ENCODE results near the gene ZNF784. TPM values are rescaled to one million over a fixed set of nuclear protein-coding genes. Genes with fewer than 3 reads are reported as not detected.

The ZNF784 gene
- polyA plus RNA-seq, 2 of the 4 experiments (the other 2 are of a cell fraction): 3.5 to 6.6 TPM

- CTCF ChIA-PET: interaction anchor here (1.0 to 10.0 kb wide), 9 partner anchors 7 to 38 kb away, joined by 3 to 97 read pairs (median 11); partner anchors contain the start of genes CCDC106 and U2AF2
- H3K27ac ChIP-seq: peak overlapping the region in 1 of 2 experiments; percentile 42; a peak in 1 of 6 replicates
- no peak overlapping the region for H3K4me3 ChIP-seq
- peak overlapping the region; percentile 22; the same call in 1 of the 3 replicates for H3K4me2 ChIP-seq
- H3K4me1 ChIP-seq: peaks cover 51% of the 10 kb centered on the region
- peak; percentile 62 to 71 for ATAC-seq
- peak in 1 of 2 experiments; percentile 82 for DNase-seq (ENCODE audit: low read depth in 1 of 2, low spot score in 1 of 2)
- POLR2A ChIA-PET: interaction anchor here (0.6 to 1.6 kb wide), 2 partner anchors 16 to 644 kb away, joined by 5 to 31 read pairs; partner anchors contain the start of genes U2AF2 and ZSCAN5A
- 50% methylated on average over 23 of the region's 23 CpGs for WGBS (ENCODE audit: missing lambda C conversion rate)
- TF ChIP-seq HDAC2 (IDR thresholded peaks at IDR 0.05): 0 out of 2 replicates have a peak, but pooled peaks have one; percentile 30
- peak; percentile 50 for TF ChIP-seq MAX (IDR thresholded peaks at IDR 0.05)
- no peak for TF ChIP-seq PHF8 (IDR thresholded peaks at IDR 0.05; ENCODE audit: borderline replicate concordance, low read depth)
- peak; percentile 82 for TF ChIP-seq PBX3 (IDR thresholded peaks at IDR 0.05)
- H3K9me3 ChIP-seq: no peaks in the 10 kb centered on the region
- peak; percentile 98 for FAIRE-seq
Observed at GRCh38 chr19:55670280-55671053, 46.1 kb upstream of the ZNF784 start.

GRCh38 chr19:55669418-55670279 lies 45.3 kb upstream of the ZNF784 start:
- POLR2A ChIA-PET: interaction anchor here (2.5 kb wide), 1 partner anchor 15 kb away, joined by 12 read pairs; the partner anchor contains the start of gene U2AF2
- Histone ChIP-seq H3K9me3 (no peaks in the 10 kb centered on the region), H3K4me2 (peak overlapping the region; percentile 22; the same call in 1 of the 3 replicates), H3K27ac (no peak overlapping the region; a peak in 1 of 6 replicates), H3K4me1 (peaks cover 51% of the 10 kb centered on the region), H3K4me3 (no peak overlapping the region)
- 89% methylated on average over 37 of the region's 43 CpGs for WGBS (ENCODE audit: missing lambda C conversion rate)
- DNase-seq (ENCODE audit: low read depth in 1 of 2, low spot score in 1 of 2) (no peak), FAIRE-seq (no peak), ATAC-seq (no peak)
- CTCF ChIA-PET: interaction anchor here (1.0 to 10.0 kb wide), 3 partner anchors 13 to 38 kb away, joined by 3 to 97 read pairs (median 30); partner anchors contain the start of gene U2AF2
- TF ChIP-seq HOXB5 (CRISPR knock-in tag; IDR thresholded peaks at IDR 0.05) (no peak), HEYL (CRISPR knock-in tag; IDR thresholded peaks at IDR 0.05) (no peak), ZSCAN20 (CRISPR knock-in tag; IDR thresholded peaks at IDR 0.05) (no peak), RCOR1 (IDR thresholded peaks at IDR 0.05; ENCODE audit: low read depth, low read length) (no peak), ESRRA (IDR thresholded peaks at IDR 0.05; ENCODE audit: borderline replicate concordance, low read length) (no peak), SMC3 (IDR thresholded peaks at IDR 0.05) (no peak), ATOH8 (CRISPR knock-in tag; IDR thresholded peaks at IDR 0.05; ENCODE audit: low read depth) (no peak), BCL3 (IDR thresholded peaks at IDR 0.05) (no peak), POLR2A (IDR thresholded peaks at IDR 0.05; ENCODE audit: low read length) (no peak)

GRCh38 chr19:55668603-55669348 lies 44.4 kb upstream of the ZNF784 start:
- no peak overlapping the region for H3K4me3 ChIP-seq
- H3K4me1 ChIP-seq: peaks cover 43% of the 10 kb centered on the region
- ATAC-seq (no peak), DNase-seq (ENCODE audit: low read depth in 1 of 2, low spot score in 1 of 2) (no peak), FAIRE-seq (no peak)
- no peak overlapping the region for H3K27ac ChIP-seq
- no peaks in the 10 kb centered on the region for H3K9me3 ChIP-seq
- ChIA-PET POLR2A (interaction anchor here (1.0 to 2.5 kb wide), 2 partner anchors 14 to 21 kb away, joined by 4 to 12 read pairs; partner anchors contain the start of gene U2AF2), CTCF (interaction anchor here (1.0 to 10.0 kb wide), 4 partner anchors 12 to 37 kb away, joined by 3 to 97 read pairs (median 16); partner anchors contain the start of gene U2AF2)
- no peak overlapping the region for H3K4me2 ChIP-seq
- WGBS (ENCODE audit: missing lambda C conversion rate): 90% methylated on average over 24 of the region's 30 CpGs
- no peak for TF ChIP-seq SREBF2 (IDR thresholded peaks at IDR 0.05)
- no peak for TF ChIP-seq MYC (IDR thresholded peaks at IDR 0.05; ENCODE audit: borderline replicate concordance, low read length)
- TF ChIP-seq JUNB (IDR thresholded peaks at IDR 0.05): no peak
- TF ChIP-seq USF2 (IDR thresholded peaks at IDR 0.05): no peak
- no peak for TF ChIP-seq EP300 (IDR thresholded peaks at IDR 0.05)
- no peak for TF ChIP-seq HOXA7 (CRISPR knock-in tag; IDR thresholded peaks at IDR 0.05)
- TF ChIP-seq FOSB (CRISPR knock-in tag; IDR thresholded peaks at IDR 0.05): no peak
- TF ChIP-seq E2F6 (IDR thresholded peaks at IDR 0.05; ENCODE audit: borderline replicate concordance, low read depth): no peak
- no peak for TF ChIP-seq SMC3 (IDR thresholded peaks at IDR 0.05)
- TF ChIP-seq ZC3H11A (IDR thresholded peaks at IDR 0.05): no peak
- TF ChIP-seq NPAS2 (CRISPR knock-in tag; IDR thresholded peaks at IDR 0.05; ENCODE audit: borderline replicate concordance): no peak
- no peak for TF ChIP-seq MAFK (IDR thresholded peaks at IDR 0.05; ENCODE audit: partially characterized antibody)
- TF ChIP-seq RAD21 (conservative IDR thresholded peaks at IDR 0.05 in 1 of 2, IDR thresholded peaks at IDR 0.05 in 1 of 2): no peak

Data from A549 (cell line).